Fibroblast of skin of right quadriceps (primary cell): Measurements from ENCODE around the gene RORC.
A peak's percentile ranks its signal among the peaks of the same experiment; 100 is the strongest.
"Not testable (repeated sequence)": the region's sequence is repeated elsewhere in the genome, so short reads cannot be mapped to it uniquely, and the experiment has no call there.

ENCODE experiments used
- DNase-seq: peaks from one replicate; pipeline ENCODE4 v3.0.0-alpha.2; 2013

RORC gene

GRCh38 chr1:151831605-151832004 lies at the start of gene RORC:
Gene RORC, minus strand, starts transcription at chr1:151831802. Its CDS starts 38 bp downstream, at chr1:151831764.
- no peak for DNase-seq

GRCh38 chr1:151875419-151876097 lies 44.0 kb upstream of the RORC start:
- DNase-seq = no peak

GRCh38 chr1:151872776-151873175 lies 41.2 kb upstream of the RORC start:
- DNase-seq = not testable (repeated sequence)

GRCh38 chr1:151871284-151872030 lies 39.9 kb upstream of the RORC start:
- DNase-seq = no peak

- DNase-seq = no peak
Measured at GRCh38 chr1:151868486-151868885, 36.9 kb upstream of the RORC start.

- peak; percentile 59 for DNase-seq
Measured at GRCh38 chr1:151867765-151868411, 36.3 kb upstream of the RORC start.

GRCh38 chr1:151867321-151867720 lies 35.7 kb upstream of the RORC start:
- no peak for DNase-seq

- DNase-seq = no peak
Measured at GRCh38 chr1:151864411-151864810, 32.8 kb upstream of the RORC start.

GRCh38 chr1:151862604-151863003 lies 31.0 kb upstream of the RORC start:
- DNase-seq = no peak

GRCh38 chr1:151860504-151861187 lies 29.0 kb upstream of the RORC start:
- DNase-seq = no peak

- DNase-seq = no peak
Measured at GRCh38 chr1:151859891-151860293, 28.3 kb upstream of the RORC start.

GRCh38 chr1:151858886-151859665 lies 27.5 kb upstream of the RORC start:
- no peak for DNase-seq

- no peak for DNase-seq
Measured at GRCh38 chr1:151858030-151858746, 26.6 kb upstream of the RORC start.

GRCh38 chr1:151855933-151856332 lies 24.3 kb upstream of the RORC start:
- no peak for DNase-seq

- not testable (repeated sequence) for DNase-seq
Measured at GRCh38 chr1:151855516-151855915, 23.9 kb upstream of the RORC start.

- DNase-seq = no peak
Measured at GRCh38 chr1:151854658-151855057, 23.1 kb upstream of the RORC start.

GRCh38 chr1:151853411-151853943 lies 21.9 kb upstream of the RORC start, which contains the start of gene THEM5:
Gene THEM5, minus strand, starts transcription at chr1:151853712. Its CDS starts 147 bp downstream, at chr1:151853565.
- no peak for DNase-seq

GRCh38 chr1:151852733-151853132 lies 21.1 kb upstream of the RORC start:
- DNase-seq = no peak

GRCh38 chr1:151851886-151852285 lies 20.3 kb upstream of the RORC start:
- DNase-seq = no peak

- no peak for DNase-seq
Measured at GRCh38 chr1:151849871-151850270, 18.3 kb upstream of the RORC start.

GRCh38 chr1:151849126-151849525 lies 17.5 kb upstream of the RORC start:
- DNase-seq = no peak
